Vagina (tissue), 2 donors: ENCODE measurements around the gene SLAMF9.

Source experiments
- POLR2A ChIP-seq, 2 donors: fragments of 450-650 bp; IDR thresholded peaks; one replicate each; pipeline ENCODE4 v1.6.1; 2017; ENCODE audit warnings: antibody characterized with exemption in 2 of 2, mild to moderate bottlenecking in 2 of 2, moderate library complexity in 2 of 2
- TF ChIP-seq, protein P1 (sequence below), 3 experiments: fragments of 450-650 bp in 2 of 3; fragments of 200-600 bp in 1 of 3; sonication (generic) in 1 of 3; IDR thresholded peaks; one replicate each; pipeline ENCODE4 v1.5.1; 2017 to 2019; ENCODE audit warnings: antibody characterized with exemption in 3 of 3, mild to moderate bottlenecking in 2 of 3, moderate library complexity in 2 of 3

DNA sequence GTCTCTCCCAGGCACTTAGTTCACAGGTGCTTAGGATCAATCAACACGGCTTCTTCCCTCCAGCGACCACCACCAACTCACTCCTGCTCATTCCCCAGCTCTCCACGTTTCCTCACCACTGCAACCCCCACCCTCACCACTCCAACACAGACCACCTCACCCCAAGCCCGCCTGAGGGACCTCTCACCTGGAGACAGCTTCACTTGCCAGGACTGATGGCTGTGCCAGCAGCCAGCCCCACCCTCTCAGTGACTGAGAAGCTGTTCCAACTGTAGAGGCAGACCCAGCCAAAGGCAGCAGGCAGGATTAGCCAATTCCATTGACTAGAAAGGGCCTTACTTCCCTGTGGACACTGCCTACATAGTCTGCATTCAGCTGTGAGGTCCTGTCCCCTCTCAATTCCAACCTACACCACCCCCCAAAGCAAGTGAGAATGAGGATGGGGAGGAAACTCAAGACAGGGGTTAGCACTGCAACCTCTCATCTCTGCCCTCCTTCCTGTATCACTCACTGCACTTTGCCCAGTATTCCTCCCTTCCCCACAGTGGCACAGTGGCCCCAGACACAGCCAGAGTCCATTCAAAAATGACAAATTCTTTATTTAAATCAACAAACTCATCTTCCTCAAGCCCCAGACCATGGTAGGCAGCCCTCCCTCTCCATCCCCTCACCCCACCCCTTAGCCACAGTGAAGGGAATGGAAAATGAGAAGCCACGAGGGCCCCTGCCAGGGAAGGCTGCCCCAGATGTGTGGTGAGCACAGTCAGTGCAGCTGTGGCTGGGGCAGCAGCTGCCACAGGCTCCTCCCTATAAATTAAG is 36.3 kb downstream of the SLAMF9 start:
- TF ChIP-seq POLR2A (IDR thresholded peaks at IDR 0.05), result no peak
- TF ChIP-seq, protein P1, sequence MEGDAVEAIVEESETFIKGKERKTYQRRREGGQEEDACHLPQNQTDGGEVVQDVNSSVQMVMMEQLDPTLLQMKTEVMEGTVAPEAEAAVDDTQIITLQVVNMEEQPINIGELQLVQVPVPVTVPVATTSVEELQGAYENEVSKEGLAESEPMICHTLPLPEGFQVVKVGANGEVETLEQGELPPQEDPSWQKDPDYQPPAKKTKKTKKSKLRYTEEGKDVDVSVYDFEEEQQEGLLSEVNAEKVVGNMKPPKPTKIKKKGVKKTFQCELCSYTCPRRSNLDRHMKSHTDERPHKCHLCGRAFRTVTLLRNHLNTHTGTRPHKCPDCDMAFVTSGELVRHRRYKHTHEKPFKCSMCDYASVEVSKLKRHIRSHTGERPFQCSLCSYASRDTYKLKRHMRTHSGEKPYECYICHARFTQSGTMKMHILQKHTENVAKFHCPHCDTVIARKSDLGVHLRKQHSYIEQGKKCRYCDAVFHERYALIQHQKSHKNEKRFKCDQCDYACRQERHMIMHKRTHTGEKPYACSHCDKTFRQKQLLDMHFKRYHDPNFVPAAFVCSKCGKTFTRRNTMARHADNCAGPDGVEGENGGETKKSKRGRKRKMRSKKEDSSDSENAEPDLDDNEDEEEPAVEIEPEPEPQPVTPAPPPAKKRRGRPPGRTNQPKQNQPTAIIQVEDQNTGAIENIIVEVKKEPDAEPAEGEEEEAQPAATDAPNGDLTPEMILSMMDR (IDR thresholded peaks at IDR 0.05), result no peak
